Skin epidermis (tissue), 12 donors: ENCODE results near the gene FOXK2.

Source experiments
- H3K27ac ChIP-seq, 21 experiments: fragments of 200-600 bp; sonication (generic) in 11 of 21; one replicate each; pipeline ENCODE4 v1.5.0; 2020; ENCODE audit warnings: mild to moderate bottlenecking in 3 of 21, inconsistent platforms in 2 of 21, moderate library complexity in 2 of 21
- H3K4me3 ChIP-seq, 7 experiments: fragments of 200-600 bp; sonication (generic) in 2 of 7; one replicate each; pipeline ENCODE4 v1.5.0; 2020; ENCODE audit warnings: inconsistent platforms in 2 of 7, mild to moderate bottlenecking in 2 of 7, moderate library complexity in 1 of 7

FOXK2 gene

DNA sequence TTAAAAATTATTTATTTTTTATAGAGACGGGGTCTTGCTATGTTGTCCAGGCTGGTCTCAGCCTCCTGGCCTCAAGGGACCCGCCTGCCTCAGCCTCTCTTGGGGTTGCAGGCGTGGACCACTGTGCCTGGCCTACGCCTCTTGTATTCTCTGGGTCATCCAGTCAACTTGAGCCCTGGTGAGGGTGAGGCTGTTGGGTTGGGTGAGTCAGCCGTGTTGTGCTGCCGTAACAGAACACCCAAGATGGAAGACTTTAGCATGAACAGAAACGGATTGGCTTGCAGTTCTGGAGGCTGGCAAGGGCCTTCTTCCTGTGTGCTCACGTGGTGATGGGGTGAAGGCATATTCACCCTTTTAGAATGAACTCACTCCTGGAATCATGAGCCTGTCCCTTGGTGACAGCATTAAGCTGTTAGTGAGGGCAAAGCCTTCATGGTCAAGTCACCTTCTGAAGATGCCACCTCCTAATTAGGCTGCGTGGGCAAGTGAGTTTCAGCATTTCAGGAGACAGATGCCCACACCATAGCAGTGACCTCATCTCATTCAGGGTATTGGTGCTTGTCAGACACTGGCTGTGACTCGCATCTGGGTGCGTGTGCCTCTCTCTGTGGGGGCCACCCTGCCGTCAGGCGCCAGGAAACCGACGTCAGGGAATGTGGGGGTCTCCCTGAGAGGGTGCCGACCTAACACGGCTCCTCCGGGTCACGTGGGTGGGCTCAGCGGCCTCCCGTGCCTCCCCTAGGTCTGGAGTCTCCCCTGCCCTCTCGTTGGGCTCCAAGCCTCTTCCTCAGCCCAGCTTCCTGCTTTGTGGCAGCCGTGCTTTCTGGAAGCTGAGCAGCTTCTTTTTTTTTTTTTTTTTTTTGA is 79.0 kb downstream of the FOXK2 start:
- Histone ChIP-seq H3K27ac (peak overlapping the region in 2 of 21 experiments; percentile 3 to 16), H3K4me3 (no peak overlapping the region)

GRCh38 chr17:82599674-82600661 is 80.4 kb downstream of the FOXK2 start:
- no peak overlapping the region for H3K4me3 ChIP-seq
- H3K27ac ChIP-seq = no peak overlapping the region

DNA sequence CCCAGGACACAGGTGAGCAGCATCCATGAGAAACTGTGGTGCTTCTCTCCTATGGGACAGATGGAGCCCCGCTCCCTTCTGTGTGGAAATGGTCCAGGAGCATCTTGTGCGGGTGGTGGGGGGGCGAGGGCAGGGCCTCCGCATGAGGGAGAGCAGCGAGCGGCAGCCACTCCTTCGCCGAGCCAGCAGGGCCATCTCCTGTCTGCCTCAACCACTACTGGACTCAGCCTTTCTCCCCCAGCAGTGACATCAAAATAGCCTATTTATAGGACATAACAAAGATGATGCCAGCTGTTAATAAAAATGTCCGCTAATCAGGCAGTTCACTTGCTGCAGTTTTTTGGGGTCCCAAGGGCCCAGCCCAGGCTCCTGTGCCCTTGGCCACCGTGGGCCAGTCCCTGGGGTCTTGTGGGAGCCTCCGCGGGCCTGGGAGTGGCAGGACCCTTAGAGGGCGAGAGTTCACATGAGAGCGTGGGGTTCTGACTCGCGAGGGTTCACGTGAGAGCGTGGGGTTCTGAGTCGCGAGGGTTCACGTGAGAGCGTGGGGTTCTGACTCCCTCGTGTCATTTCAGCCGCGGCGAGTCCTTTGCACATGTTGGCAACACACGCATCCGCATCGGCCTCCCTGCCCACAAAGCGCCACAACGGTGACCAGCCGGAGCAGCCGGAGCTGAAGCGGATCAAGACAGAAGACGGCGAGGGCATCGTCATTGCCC is 81.4 kb downstream of the FOXK2 start:
- H3K27ac ChIP-seq = no peak overlapping the region
- H3K4me3 ChIP-seq = no peak overlapping the region

DNA sequence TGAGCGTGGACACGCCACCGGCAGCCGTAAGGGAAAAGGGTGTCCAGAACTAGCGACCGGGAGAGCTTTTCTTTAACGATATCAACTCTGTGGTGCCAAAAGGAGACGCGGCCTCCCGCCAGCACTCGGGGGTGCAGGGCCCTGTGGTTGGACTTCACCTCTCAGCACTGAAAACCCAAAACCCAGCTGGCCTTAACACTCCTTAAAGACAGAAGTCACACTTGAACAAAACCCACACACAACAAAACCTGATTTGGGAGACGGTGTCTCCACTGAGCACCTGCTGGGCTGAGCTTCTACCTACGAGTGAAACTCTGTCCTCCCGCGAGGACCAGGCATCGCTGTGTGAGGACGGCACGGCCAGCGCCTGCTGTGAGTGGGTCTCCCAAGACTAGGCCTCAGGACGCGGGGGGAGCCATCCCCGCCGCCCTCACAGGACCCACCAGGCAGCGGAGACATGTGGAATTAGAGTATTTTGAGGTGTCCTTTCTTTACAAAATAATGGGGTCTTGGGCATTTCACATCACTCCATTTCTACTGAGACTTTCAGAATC is 82.0 kb downstream of the FOXK2 start:
- Histone ChIP-seq H3K27ac (no peak overlapping the region), H3K4me3 (no peak overlapping the region)

GRCh38 chr17:82602487-82602886 is 83.0 kb downstream of the FOXK2 start:
- Histone ChIP-seq H3K27ac (no peak overlapping the region), H3K4me3 (no peak overlapping the region)

GRCh38 chr17:82602986-82603710 is 83.6 kb downstream of the FOXK2 start:
- Histone ChIP-seq H3K27ac (no peak overlapping the region), H3K4me3 (no peak overlapping the region)

DNA sequence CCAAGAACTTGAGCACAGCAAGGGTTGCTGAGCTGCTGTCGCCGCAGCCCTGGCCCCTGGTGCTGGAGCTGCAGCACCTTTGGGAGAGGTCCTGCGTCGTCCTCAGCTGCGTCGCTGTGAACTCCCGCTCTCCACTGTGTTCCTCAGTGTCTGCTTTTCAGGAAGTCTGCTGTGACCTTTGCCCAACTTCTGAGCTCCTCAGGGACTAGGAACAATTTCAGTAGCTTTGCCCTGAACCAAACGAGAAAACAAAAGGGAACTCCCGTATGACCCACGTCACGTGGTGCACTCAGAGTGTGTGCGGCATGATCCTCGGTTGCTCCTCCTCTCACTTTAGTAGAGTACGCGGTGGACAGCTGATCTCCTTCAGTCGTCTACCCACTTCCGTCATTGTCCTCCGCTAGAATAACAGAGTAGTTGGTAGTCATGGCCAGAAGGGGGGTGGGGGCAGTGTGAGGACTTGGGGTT is 84.5 kb downstream of the FOXK2 start:
- H3K4me3 ChIP-seq = no peak overlapping the region
- H3K27ac ChIP-seq = peak overlapping the region in 6 of 21 experiments; percentile 24 to 49 (median 27)

DNA sequence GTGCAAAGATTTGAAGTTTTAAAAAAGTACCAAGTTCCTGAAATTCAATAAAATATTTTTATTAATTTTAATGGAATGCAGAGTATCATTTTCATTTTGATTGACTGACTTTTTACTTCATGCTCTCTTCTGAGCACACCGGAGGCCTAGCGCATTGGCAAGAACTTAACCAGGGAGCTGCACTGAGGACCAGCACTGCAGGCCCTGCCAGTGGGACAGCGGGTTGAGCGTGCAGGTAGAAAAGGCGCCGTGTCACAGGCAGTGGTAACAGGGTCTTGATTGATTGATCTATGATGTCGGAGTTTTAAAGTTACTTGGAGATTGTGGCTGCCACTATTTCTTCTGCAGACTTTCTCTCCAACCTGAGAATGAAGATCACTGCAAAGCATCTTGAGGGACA is 85.0 kb downstream of the FOXK2 start:
- Histone ChIP-seq H3K4me3 (no peak overlapping the region), H3K27ac (no peak overlapping the region)

DNA sequence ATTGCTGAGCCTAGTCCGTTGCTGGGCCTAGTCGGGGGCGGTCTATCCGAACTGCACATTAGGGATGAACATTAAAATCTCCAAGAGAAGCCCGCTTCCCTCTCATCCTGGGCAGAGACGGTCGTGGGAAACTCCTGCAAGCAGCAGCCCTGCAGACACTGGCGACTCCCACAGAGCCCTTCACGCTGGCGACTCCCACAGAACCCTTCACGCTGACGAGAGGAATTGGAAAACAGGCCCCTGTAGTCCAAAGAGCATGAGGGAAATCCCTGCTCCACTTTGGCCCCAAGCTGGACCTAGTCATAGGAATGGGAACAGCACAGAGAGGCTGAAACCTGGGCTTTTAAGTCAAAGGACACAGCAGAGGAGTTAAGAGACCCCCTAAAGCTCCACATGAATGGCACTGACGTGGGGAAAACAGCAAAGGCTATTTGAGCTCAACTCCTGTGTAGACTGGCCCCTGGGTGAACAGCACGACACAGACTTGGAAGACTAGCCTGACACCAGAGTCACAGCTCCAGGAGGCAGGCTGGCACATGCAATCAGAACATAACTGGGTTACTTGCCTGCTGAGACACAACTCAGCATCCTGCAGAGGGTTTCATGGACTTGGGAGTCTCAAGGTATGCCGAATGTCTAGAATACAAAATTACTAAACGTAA is 86.5 kb downstream of the FOXK2 start:
- Histone ChIP-seq H3K27ac (peak overlapping the region in 5 of 21 experiments; percentile 5 to 58 (median 23)), H3K4me3 (no peak overlapping the region)

DNA sequence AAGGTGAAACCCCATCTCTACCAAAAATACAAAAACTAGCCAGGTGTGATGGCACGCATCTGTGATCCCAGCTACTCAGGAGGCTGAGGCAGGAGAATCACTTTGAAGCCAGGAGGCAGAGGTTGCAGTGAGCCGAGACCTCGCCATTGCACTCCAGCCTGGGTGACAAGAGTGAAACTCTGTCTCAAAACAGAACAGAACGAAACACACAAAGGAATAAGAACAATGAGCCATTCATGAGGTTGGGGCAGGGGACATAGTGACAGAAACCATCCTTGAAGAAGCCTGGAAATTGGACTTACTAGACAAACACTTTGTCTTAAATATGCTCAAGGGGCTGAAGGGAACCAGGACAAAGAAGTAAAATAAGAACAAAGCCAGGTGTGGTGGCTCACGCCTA is 89.3 kb downstream of the FOXK2 start:
- Histone ChIP-seq H3K27ac (no peak overlapping the region), H3K4me3 (no peak overlapping the region)

- Histone ChIP-seq H3K4me3 (no peak overlapping the region), H3K27ac (no peak overlapping the region)
These were observed 90.1 kb downstream of the FOXK2 start for GRCh38 chr17:82609655-82610054.

DNA sequence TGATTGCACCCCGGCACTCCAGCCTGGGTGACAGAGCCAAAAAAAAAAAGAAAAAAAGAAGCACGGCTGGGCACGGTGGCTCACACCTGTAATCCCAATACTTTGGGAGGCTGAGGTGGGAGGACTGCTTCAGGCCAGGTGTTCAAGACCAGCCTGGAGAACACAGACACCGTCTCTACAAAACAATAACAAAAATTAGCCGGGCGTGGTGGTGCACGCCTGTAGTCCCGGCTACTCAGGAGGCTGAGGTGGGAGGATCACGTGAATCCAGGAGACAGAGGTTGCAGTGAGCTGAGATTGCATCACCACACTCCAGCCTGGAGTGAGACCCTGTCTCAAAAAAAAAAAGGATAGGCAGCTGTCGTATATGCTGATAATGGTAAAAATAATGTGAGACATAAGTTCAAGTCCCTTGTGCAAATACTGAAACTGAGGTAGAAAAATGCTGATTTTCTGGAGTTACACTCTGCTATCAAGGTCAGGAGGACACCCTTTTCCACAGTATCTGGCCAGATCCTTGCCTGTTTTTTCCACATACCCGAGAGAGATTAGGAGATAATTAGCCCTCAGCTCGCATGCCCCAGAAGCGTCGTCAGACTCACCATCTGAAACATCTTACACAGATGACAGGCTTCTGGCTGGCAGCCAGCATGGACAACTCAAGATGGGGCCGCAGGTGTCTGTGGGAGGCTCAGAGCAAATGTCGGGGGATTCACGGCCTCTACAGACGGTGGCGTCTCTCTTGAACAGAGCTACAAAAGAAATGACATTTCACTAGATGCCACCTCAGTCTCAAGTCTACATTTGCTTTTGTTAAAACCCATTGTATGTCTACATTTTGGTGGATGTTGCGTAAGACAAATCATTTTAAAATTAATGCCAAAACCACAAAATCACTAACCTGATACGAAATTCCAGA is 91.9 kb downstream of the FOXK2 start:
- no peak overlapping the region for H3K27ac ChIP-seq
- no peak overlapping the region for H3K4me3 ChIP-seq

GRCh38 chr17:82613283-82614094 is 94.0 kb downstream of the FOXK2 start:
- Histone ChIP-seq H3K27ac (no peak overlapping the region), H3K4me3 (no peak overlapping the region)

GRCh38 chr17:82614095-82614631 is 94.6 kb downstream of the FOXK2 start:
- H3K27ac ChIP-seq = no peak overlapping the region
- no peak overlapping the region for H3K4me3 ChIP-seq

GRCh38 chr17:82615084-82616020 is 95.8 kb downstream of the FOXK2 start:
- no peak overlapping the region for H3K4me3 ChIP-seq
- H3K27ac ChIP-seq = no peak overlapping the region
